K562 (cell line): ENCODE data around the gene ID1. TPM values are rescaled to one million over a fixed set of nuclear protein-coding genes. Genes with fewer than 3 reads are reported as not detected.
A peak's percentile ranks its signal among the peaks of the same experiment; 100 is the strongest.

Source experiments
- HDAC6 ChIP-seq: IDR thresholded peaks from 2 replicates; pipeline ENCODE4 v1.6.1; 2012; ENCODE audit warnings: low read depth, mild to moderate bottlenecking, control low read depth, inconsistent platforms, low read length, moderate library complexity
- IFI16 ChIP-seq: fragments of 250-450 bp; sonication (Bioruptor Pico); IDR thresholded peaks from 2 replicates; pipeline ENCODE4 v2.1.2; 2022; ENCODE audit warnings: mild to moderate bottlenecking, inconsistent platforms
- KDM1A ChIP-seq, 2 experiments: fragments of 450-650 bp; IDR thresholded peaks; 2 replicates each; pipeline ENCODE4 v1.6.1; 2016; ENCODE audit warnings: mild to moderate bottlenecking in 2 of 2
- NFIC ChIP-seq: fragments of 450-650 bp; IDR thresholded peaks from 2 replicates; pipeline ENCODE4 v1.6.1; 2017; ENCODE audit warnings: mild to moderate bottlenecking, inconsistent platforms
- POLR2H ChIP-seq: IDR thresholded peaks from 2 replicates; pipeline ENCODE4 v1.6.1; 2016; ENCODE audit warnings: missing genetic modification characterization, low read depth, mild to moderate bottlenecking, control low read depth, missing compliant biosample characterization, moderate library complexity
- TEAD4 ChIP-seq, 2 experiments: sonication (generic) in 1 of 2; formaldehyde crosslinking in 1 of 2; IDR thresholded peaks; 2 replicates each; pipeline versions ENCODE4 v1.6.1 to v1.8.0; 2012 to 2022; ENCODE audit warnings: borderline replicate concordance in 1 of 2, inconsistent platforms in 1 of 2, low read length in 1 of 2, mild to moderate bottlenecking in 1 of 2, missing genetic modification reagents in 1 of 2
- polyA plus RNA-seq, 8 experiments: library from polyadenylated mRNA; depleted of rRNA in 4 of 8; stranded (reverse) in 5 of 8; unstranded in 3 of 8; fragments of >200 nt; fragmentation: Nextera tagmentation in 2 of 8; fragmentation: Illumina TruSeq in 1 of 8; extraction: Ambion mirVana in 2 of 8; extraction: Trizol in 1 of 8; gene quantifications; 2 replicates each; pipeline versions ENCODE4 v1.2.1 to v1.2.3, GENCODE V29; 2011 to 2014; ENCODE audit warnings: inconsistent platforms in 1 of 8, missing spikeins in 1 of 8
- total RNA-seq, 7 experiments: library from RNA; depleted of rRNA in 6 of 7; stranded (reverse); fragments of >200 nt in 6 of 7; fragmentation: Illumina TruSeq in 2 of 7; extraction: Trizol in 2 of 7; gene quantifications; 2 replicates each; pipeline versions ENCODE4 v1.2.1 to v1.2.3, GENCODE V29; 2011 to 2021; ENCODE audit warnings: low replicate concordance in 1 of 7
- TF ChIP-seq, protein P1 (sequence below): fragments of 450-650 bp; IDR thresholded peaks from 2 replicates; pipeline ENCODE4 v1.6.1; 2016; ENCODE audit warnings: low read depth, mild to moderate bottlenecking, moderate library complexity
- TF ChIP-seq, protein P2 (sequence below): fragments of 450-650 bp; formaldehyde crosslinking; IDR thresholded peaks from 2 replicates; pipeline ENCODE4 v1.4.0; 2022; ENCODE audit warnings: mild to moderate bottlenecking, moderate library complexity

Gene ID1
- total and polyA plus RNA-seq, 9 of the 15 experiments (the other 6 are each of a cell fraction or from before 2014, with no cell fraction given) = 1.4 to 358 (median 65.0) TPM

DNA sequence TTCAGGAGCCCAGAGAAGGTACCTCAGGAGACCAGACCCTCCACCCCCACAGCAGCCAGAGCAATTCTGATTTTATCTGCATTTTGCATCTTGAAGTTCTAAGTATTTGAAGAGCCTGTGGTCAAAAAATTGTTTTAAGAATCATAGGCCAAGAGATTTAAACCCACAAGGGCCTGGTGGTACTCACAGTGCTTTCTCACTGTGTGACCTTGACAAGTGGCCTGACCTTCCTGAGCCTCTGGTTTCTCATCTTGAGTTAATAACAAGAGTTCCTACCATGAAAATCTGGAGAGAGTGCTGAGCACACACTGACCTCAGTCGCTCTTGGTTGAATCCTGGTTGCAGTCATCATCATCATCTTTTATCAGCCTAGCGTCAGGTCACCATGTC is 45.4 kb upstream of the ID1 start (continued):
- TF ChIP-seq, protein P1, sequence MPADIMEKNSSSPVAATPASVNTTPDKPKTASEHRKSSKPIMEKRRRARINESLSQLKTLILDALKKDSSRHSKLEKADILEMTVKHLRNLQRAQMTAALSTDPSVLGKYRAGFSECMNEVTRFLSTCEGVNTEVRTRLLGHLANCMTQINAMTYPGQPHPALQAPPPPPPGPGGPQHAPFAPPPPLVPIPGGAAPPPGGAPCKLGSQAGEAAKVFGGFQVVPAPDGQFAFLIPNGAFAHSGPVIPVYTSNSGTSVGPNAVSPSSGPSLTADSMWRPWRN = 0 out of 2 replicates have a peak, but pooled peaks have one; percentile 59
- TF ChIP-seq IFI16 (CRISPR knock-in tag) (no peak), POLR2H (tag) (no peak), NFIC (no peak), HDAC6 (no peak), KDM1A (IDR thresholded peaks at IDR 0.05) (peak; percentile 76 to 84), TEAD4 (IDR thresholded peaks at IDR 0.05; ENCODE audit: low read length) (peak; percentile 38), TEAD4 (CRISPR knock-in tag; IDR thresholded peaks at IDR 0.05; ENCODE audit: borderline replicate concordance) (no peak)
- TF ChIP-seq, protein P2, sequence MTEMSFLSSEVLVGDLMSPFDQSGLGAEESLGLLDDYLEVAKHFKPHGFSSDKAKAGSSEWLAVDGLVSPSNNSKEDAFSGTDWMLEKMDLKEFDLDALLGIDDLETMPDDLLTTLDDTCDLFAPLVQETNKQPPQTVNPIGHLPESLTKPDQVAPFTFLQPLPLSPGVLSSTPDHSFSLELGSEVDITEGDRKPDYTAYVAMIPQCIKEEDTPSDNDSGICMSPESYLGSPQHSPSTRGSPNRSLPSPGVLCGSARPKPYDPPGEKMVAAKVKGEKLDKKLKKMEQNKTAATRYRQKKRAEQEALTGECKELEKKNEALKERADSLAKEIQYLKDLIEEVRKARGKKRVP (CRISPR knock-in tag) = no peak
